Stimulated activated CD4-positive, alpha-beta T cell treated with anti-CD3 and anti-CD28 coated beads, Interleukin-1b, Interleukin-23, amount 100 ng/mL, for 4 hours (primary cell): ENCODE results near the gene TIMM29.
"Not testable (repeated sequence)": the region's sequence is repeated elsewhere in the genome, so short reads cannot be mapped to it uniquely, and the experiment has no call there.

Experiments
- DNase-seq, 2 donors: peaks; one replicate each; pipeline ENCODE4 v3.0.0-alpha.2; 2020; ENCODE audit warnings: low read depth in 2 of 2

The TIMM29 gene

DNA sequence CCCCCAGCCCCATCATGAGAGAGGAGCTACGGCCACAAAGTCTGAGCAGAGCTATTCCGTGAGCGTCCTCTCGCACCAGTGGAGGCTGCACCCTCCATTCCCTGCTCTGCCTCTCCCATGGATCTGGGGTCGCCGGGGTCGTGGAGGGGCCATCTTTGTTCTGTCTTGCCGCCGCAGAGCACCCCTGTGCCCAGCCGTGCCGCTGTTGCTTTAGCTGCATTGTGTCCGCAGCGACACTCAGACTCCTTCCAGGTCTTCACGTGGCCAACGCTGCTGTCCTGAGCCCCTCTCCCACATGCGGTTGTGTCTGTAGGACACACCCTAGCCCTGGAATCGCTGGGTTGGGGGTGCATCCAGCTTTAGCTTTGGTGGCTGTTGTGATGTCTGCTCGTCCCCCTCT is 16.0 kb upstream of the TIMM29 start:
- DNase-seq = no peak

DNA sequence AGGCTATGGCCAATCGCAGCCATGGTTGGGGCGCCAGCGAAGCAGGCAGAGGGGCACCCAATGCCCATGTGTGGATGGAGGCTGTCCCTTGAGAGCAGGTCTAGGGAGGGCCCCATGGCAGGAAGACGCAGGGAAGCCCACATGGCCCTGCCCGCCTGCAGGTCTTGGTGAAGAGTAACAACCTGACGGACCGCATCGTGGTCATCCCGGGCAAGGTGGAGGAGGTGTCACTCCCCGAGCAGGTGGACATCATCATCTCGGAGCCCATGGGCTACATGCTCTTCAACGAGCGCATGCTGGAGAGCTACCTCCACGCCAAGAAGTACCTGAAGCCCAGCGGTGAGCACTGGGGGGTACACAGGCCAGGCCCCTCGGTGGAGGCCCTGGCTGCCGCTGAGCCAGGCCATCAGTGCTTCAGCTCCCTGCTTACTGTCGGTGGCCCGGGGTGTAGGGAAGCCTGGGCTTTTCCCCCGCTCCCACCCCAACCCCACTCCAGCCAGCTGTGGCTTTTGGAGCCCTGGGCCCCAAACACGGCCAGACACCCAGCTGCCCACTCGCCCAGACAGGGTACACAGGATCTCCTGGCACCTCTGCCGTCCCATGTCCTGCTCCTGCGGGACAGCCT is 14.8 kb upstream of the TIMM29 start:
- no peak for DNase-seq

DNA sequence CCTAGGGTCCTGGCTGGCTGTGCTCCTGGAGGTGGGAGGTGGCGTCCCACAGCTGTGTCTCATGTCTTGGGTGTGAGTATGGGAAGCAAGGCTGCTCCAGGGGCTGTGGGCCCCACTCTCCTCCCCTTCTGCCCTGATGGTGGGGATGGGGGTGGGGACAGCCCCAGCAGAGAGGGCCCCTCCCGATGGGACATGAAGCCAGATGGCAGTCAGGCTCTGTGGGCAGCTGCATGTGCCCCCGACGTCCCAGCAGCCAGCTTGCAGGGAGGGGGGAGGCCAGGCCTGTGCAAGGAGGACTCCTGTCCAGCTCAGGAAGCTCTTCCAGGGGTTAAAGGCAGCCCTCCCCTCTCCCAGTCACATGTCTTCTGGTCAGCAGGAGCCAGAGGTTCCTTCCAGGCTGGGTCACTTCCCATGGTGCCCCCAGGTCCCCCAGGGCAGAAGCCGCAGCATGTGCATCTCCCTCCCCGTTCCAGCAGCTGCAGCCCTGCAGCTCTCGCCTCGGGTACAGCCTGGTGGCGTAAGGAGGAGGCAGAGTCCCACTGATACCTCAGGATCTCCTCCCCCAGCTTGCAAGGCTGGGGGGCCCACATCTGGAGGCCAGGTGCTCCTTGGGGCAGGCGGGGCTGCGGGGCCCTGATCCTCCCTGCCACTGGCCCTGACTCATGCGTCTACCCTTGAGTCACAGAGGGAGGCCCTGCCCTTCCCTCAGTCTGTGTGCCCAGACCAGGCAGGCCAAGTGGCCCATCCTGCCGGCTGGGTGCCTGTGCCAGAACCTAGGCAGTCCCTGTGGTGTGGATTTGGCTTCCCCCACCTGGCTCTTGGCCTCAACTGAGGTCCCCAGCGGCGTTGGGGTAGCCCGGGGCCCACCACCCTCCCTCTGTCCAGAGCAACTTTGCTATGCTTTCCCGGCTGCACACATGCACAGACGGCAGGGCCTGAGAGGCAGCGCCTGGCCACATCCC is 13.2 kb upstream of the TIMM29 start:
- DNase-seq = no peak

DNA sequence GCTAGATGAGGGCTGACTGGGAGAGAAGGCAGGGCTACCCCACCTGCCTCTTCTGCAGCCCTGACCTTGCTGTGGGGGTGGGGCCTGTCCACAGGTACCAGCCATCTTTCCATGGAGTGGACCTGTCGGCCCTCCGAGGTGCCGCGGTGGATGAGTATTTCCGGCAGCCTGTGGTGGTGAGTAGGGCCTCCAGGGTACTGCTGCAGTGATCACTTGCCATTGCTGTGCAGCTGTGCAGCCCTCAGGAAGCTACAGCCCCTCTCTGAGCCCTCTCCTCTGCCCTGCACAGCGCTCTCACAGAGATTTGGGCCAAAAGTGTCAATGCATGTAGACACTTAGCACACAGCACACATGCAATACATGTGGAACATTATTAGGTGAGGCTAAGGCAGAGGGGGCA is 12.0 kb upstream of the TIMM29 start:
- DNase-seq = no peak

DNA sequence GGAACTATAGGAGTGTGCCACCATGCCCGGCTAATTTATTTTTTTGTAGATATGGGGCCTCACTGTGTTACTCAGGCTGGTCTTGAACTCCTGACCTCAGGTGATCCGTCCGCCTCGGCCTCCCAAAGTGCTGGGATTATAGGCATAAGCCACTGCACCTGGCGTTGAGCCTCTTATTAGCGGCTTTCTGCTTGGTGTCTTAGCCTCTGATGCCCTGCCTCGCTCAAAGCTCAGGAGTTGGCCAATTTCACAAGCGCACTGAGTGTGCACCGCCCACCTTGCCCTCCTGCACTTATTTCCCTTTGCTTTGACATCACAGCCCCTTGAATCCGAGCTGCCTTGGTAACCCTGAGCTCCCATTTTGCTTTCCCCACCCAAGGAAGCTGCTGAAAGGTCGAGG is 10.3 kb upstream of the TIMM29 start:
- DNase-seq = no peak

DNA sequence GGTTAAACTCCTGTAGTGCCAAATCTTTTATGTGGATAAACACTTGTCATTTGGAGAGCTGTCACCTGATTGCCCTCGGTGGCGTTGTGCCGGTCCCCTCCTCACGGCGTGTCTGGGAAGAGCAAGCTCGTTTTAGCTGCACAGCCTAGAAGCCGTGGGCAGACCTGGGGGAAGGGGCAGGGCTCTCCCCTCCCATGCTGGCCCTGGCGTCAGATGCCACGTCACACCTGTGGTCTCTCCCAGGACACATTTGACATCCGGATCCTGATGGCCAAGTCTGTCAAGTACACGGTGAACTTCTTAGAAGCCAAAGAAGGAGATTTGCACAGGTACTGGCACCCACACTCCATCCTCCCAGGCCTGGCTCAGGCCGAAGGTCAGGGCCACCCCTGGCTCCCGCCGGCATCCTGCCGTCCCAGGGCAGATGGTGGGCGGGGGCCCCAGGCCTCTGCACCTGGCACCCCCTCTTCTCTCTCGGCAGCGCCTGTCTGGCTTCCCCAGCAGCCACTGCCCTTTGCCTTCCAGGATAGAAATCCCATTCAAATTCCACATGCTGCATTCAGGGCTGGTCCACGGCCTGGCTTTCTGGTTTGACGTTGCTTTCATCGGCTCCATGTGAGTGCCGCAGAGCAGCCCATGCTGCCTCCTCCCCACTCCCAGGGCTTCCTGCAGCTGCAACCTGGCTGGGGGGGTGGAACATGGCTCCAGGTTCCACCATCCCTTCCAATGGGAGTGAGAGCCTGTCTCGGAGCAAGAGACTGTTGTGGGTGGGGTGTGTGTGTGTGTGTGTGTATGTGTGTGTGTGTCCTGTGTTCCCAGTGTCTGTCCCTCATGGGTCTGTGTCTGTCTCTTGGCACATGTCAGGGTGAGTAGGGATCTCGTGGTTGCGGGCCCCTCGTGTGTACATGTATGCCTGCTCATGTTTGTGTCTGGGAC is 9.0 kb upstream of the TIMM29 start:
- DNase-seq = no peak

DNA sequence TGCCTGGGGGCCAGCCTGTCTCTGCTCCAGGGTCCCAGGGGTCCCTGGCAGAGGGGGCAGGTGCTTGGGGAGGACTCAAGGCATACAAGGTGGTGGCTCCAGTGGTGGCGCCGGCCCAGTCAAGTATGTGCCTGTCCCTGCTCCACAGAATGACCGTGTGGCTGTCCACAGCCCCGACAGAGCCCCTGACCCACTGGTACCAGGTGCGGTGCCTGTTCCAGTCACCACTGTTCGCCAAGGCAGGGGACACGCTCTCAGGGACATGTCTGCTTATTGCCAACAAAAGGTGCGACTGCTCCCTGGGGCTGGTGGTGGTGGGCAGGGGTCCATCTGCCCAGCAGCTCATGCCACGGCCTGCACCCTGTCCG is 8.3 kb upstream of the TIMM29 start:
- no peak for DNase-seq

DNA sequence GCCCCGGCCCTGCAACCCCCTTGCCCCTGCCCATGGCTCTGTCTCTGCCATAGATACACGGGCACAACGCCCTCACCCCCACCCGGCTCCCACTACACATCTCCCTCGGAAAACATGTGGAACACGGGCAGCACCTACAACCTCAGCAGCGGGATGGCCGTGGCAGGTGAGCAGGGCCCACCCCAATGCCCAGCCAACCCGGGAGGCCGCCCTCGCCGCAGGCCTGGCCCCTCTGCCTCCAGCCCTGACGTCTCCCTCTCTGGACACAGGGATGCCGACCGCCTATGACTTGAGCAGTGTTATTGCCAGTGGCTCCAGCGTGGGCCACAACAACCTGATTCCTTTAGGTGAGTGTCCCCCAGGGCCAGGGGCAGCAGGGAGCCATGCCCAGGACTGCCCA is 7.8 kb upstream of the TIMM29 start:
- DNase-seq = no peak

DNA sequence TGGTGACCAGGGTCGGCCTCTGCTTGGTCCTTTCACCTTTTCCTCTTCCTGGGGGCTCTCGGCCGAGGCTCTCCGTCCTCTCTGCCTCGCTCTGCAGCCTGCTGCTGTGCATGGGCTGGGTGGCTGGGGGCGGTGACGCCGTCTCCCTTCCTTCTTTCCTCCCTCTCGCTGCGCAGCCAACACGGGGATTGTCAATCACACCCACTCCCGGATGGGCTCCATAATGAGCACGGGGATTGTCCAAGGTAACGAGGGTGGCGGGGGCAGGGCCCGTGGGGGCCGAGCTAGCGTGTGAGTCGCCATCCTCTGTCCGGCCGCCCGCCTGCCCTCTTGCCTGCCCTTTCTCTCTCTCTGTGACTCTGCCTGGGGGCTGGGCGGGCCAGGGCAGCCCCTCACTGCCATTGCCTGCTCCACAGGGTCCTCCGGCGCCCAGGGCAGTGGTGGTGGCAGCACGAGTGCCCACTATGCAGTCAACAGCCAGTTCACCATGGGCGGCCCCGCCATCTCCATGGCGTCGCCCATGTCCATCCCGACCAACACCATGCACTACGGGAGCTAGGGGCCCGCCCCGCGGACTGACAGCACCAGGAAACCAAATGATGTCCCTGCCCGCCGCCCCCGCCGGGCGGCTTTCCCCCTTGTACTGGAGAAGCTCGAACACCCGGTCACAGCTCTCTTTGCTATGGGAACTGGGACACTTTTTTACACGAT is 7.3 kb upstream of the TIMM29 start:
- no peak for DNase-seq

DNA sequence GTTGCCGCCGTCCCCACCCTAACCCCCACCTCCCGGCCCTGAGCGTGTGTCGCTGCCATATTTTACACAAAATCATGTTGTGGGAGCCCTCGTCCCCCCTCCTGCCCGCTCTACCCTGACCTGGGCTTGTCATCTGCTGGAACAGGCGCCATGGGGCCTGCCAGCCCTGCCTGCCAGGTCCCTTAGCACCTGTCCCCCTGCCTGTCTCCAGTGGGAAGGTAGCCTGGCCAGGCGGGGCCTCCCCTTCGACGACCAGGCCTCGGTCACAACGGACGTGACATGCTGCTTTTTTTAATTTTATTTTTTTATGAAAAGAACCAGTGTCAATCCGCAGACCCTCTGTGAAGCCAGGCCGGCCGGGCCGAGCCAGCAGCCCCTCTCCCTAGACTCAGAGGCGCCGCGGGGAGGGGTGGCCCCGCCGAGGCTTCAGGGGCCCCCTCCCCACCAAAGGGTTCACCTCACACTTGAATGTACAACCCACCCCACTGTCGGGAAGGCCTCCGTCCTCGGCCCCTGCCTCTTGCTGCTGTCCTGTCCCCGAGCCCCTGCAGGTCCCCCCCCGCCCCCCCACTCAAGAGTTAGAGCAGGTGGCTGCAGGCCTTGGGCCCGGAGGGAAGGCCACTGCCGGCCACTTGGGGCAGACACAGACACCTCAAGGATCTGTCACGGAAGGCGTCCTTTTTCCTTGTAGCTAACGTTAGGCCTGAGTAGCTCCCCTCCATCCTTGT is 6.5 kb upstream of the TIMM29 start:
- no peak for DNase-seq

DNA sequence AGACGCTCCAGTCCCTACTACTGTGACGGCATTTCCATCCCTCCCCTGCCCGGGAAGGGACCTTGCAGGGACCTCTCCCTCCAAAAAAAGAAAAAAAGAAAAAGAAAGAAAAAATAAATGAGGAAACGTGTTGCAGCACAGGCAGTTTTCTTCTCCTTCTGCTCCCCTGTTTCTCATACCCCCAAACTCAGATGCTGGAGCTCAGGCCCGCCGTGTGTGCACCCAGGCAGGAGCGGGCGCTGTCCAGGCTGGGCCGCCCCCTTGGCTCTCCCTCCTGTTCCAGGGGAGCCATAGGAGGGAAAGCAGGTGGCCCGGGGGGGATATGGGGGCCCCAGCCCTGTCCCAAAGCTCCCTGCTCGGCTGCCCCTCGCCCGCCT is 6.0 kb upstream of the TIMM29 start:
- no peak for DNase-seq

DNA sequence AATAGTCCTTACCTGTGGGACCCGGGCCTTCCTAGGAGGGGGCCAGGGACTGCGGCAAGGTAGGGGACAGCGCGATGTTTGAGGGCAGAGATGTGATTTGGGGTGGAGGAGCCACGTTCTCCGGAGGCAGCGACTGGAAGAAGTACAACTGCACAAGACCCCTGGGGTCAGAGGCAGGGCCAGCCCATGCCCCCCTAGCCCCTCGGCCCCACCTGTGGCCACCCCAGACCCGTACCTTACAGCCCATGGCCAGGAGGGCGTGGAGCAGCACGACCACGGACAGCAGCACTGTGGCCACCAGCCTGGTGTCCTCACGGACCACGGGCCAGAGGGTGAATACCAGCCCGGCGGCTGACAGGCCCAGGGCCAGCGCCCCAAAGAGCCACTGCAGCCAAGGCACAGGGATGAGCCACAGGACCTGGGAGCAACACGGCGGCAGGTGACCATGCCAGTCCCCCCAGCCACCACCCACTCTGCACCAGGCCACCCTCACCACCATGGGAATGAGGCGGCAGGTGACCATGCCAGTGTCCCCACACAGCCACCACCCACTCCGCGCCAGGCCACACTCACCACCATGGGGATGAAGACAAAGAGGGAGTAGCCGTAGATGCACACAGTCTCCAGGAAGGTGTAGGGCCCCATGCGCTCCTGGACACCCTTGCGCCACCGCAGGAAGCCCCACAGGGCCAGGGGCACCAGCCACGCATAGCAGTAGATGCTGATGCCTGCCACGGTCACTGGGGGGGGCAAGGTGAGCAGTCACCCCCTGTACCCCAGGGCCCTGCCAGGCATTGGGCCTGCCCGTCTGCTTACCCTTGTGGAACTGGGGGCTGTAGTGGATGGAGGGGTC is 5.1 kb upstream of the TIMM29 start:
- DNase-seq = no peak

DNA sequence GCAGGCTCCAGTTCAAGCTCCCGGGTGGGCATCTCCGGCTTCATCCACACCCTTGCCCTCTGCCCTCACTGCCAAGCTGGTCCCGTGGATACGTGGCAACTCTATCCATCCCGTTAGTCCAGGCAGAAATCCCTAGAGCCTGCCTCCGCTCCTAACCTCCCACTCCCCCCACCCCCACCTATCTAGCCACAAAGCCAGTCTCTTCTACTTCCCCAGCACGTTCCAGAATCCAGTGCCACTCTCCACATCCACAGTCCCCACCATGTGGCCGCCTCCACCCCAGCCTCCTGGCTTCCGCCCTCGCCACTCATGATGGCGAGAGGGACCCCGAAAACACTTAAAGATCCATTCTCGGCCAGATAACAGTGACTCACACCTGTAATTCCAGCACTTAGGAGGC is 4.0 kb upstream of the TIMM29 start:
- DNase-seq = no peak

DNA sequence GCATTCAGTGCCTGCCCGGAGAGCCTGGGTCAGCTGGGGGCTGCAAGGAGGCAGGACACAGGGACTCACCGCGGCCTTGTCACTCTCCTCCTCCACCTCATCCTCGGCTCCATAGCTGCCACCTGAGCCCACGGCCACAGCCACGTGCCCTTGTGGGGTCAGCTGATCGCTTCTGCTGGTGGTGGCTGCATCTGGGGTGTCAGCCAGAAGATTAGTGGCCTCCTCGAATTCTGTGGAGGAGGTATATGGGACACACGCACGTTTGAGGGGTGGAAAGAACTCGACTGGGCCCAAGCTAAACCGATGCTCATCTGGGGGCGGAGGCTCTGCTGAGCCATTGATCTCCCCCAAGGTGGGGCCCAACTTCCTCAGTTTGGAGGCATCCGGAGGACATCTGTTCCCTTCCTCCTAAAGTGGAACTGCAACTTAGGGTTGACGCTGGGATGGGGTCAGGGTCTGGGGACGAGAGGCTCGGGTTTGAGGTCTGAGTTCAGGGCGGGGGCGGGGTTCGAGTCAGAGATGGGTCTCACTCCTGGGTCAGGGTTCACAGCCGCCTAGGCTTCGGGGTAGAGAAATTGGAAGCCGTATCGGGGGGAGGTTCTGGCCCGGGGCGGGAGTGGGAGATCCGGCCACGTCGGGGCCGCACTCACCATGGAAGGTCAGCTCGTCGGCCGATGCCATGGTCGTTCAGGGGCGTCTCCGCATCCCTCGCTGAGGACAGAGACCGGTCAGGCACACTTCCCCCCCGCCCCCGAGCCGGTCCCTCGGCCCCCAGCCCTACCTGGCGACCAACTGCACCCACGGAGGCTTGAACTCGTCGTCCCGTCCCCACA is 665 bp upstream of the TIMM29 start:
- DNase-seq = no peak

DNA sequence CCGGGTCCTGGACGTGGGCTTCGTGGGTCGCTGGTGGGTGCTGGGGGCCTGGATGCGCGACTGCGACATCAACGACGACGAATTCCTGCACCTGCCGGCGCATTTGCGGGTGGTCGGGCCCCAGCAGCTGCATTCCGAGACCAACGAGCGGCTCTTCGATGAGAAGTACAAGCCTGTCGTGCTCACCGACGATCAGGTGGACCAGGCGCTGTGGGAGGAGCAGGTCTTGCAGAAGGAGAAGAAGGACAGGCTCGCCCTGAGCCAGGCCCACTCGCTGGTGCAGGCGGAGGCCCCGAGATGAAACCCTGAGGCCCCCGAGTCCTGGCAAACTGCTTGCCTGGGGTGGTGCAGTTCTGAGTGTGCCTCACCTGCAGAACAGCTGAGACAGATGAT is 787 bp downstream of the TIMM29 start:
- DNase-seq = no peak

DNA sequence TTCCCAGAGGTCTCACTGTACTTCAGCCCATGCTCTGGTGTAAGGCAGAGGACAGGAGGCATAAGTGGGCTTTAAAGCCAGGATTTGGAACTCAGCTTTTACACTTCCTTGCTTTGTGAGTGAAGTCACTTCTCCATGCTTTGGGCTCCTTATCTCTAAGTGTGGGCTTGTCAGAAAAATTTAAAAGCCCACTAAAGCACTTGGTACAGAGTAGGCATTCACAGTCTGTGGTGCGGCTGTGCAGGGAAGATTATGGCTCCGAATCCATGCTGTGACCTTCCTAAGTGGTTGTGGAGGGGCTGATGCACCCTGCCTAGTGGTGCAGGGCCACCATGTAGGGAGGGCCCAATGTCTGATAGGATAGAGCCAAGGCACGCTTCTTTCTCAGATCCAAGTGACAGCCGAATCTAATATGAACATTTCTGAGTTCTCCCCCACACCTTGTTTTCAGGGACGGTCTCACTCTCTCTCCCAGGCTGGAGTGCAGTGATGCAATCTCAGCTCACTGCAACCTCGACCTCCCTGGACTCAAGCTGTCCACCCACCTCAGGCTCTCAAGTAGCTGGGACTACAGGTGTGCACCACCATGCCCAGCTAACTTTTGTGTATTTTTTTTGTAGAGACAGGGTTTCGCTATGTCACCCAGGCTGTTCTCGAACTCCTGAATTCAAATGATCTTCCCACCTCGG is 6.9 kb downstream of the TIMM29 start:
- DNase-seq = no peak

DNA sequence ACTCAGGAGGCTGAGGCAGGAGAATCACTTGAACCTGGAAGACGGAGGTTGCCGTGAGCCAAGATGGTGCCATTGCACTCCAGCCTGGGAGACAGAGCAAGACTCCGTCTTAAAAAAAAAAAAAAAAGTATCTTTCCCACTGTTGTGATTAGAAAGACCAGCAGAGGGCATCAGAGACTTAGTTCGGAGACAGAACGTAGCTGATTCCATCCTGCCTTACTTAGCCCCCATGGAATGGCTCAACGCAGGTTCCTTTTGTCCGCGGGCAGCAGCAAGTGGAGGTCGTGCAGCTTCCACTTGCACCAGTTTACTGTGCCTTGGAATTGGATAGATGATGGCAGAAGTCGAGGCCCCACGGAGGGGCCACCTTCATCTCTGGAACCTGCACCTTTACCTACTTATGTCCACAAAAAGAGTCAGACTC is 8.1 kb downstream of the TIMM29 start:
- DNase-seq = peak in 1 of 2 donors; percentile 24

DNA sequence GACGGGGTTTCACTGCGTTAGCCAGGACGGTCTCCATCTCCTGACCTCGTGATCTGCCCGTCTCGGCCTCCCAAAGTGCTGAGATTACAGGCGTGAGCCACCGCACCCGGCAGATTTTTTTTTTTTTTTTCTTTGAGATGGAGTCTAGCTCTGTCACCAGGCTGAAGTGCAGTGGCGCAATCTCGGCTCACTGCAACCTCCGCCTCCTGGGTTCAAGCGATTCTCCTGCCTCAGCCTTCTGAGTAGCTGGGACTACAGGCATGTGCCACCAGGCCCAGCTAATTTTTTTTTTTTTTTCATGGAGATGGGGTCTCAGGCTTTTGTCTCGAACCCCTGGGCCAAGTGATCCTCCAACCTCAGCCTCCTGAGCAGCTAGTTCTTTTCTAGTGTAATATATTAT is 13.0 kb downstream of the TIMM29 start:
- DNase-seq = not testable (repeated sequence)

DNA sequence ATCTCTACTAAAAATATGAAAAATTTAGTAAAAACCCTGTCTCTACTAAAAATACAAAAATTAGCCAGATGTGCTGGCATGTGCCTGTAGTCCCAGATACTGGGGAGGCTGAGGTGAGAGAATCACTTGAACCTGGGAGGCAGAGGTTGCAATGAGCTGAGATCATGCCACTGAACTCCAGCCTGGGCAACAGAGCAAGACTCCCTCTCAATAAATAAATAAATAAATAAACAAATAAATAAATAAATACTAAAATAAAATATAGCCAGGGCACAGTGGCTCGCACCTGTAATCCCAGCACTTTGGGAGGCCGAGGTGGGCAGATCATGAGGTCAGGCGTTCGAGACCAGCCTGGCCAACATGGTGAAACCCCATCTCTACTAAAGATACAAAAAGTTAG is 14.8 kb downstream of the TIMM29 start:
- not testable (repeated sequence) for DNase-seq
